ENCODE data around the gene OGFOD1. TPM values are rescaled to one million over a fixed set of nuclear protein-coding genes. Genes with fewer than 3 reads are reported as not detected.

The OGFOD1 gene
- polyA plus RNA-seq, 3 donors: 8.2 to 37.9 (median 23.4) TPM

DNA sequence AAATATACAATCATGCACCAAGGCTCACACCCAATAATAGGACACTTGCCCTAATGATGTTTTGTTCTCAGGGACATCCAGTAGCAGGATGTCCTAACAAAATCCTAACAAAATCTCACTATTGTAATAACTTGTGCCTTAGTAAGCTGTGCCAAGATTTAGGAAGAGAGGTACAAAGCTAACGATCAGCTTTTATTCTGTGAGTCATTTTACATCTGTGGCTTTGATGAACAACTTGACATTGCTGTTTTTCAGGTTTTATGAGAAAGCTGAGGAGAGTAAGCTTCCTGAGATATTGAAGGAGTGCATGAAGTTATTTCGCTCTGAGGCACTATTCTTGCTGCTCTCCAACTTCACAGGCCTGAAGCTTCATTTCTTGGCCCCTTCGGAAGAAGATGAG, 18.9 kb downstream of the OGFOD1 start:
- no peaks in the 10 kb centered on the region for H3K79me2 ChIP-seq (ENCODE audit: insufficient read depth, low read length)
- Mint-ChIP-seq H3K36me3 (peaks cover 84 to 99% of the 10 kb centered on the region in 2 donors), H3K27ac (no peak overlapping the region), H3K27me3 (ENCODE audit: low read depth in 3 of 3) (no peaks in the 10 kb centered on the region), H3K4me1 (no peaks in the 10 kb centered on the region), H3K9me3 (no peaks in the 10 kb centered on the region), H3K4me3 (no peak overlapping the region)
- no peak for DNase-seq
- no peak overlapping the region for H2AFZ ChIP-seq (ENCODE audit: insufficient read depth, low read depth, low read length, poor library complexity, severe bottlenecking)
- no peaks in the 10 kb centered on the region for H3K4me1 ChIP-seq (ENCODE audit: control insufficient read depth in 1 of 2, insufficient read depth in 2 of 2, low read length in 2 of 2)
- H3K36me3 ChIP-seq (replicated peaks in 1 of 2; ENCODE audit: control insufficient read depth in 1 of 2, insufficient read depth in 2 of 2, low read length in 2 of 2): peaks cover 88 to 100% of the 10 kb centered on the region in 2 donors
- H3K9ac ChIP-seq (ENCODE audit: insufficient read depth, low read length, poor library complexity, severe bottlenecking): no peak overlapping the region
- no peaks in the 10 kb centered on the region for H3K9me3 ChIP-seq (replicated peaks in 1 of 2; ENCODE audit: control insufficient read depth in 1 of 2, insufficient read depth in 1 of 2, low read length in 2 of 2)
- H4K20me1 ChIP-seq (ENCODE audit: insufficient read depth, low read length): no peaks in the 10 kb centered on the region
- TF ChIP-seq, protein P1, sequence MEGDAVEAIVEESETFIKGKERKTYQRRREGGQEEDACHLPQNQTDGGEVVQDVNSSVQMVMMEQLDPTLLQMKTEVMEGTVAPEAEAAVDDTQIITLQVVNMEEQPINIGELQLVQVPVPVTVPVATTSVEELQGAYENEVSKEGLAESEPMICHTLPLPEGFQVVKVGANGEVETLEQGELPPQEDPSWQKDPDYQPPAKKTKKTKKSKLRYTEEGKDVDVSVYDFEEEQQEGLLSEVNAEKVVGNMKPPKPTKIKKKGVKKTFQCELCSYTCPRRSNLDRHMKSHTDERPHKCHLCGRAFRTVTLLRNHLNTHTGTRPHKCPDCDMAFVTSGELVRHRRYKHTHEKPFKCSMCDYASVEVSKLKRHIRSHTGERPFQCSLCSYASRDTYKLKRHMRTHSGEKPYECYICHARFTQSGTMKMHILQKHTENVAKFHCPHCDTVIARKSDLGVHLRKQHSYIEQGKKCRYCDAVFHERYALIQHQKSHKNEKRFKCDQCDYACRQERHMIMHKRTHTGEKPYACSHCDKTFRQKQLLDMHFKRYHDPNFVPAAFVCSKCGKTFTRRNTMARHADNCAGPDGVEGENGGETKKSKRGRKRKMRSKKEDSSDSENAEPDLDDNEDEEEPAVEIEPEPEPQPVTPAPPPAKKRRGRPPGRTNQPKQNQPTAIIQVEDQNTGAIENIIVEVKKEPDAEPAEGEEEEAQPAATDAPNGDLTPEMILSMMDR (IDR thresholded peaks at IDR 0.05): no peak
- H3K27ac ChIP-seq (ENCODE audit: low read depth in 1 of 2, low read length in 2 of 2): no peak overlapping the region
- no CpG with 5 or more reads among the region's 3 CpGs for WGBS (ENCODE audit: insufficient coverage)
- no peaks in the 10 kb centered on the region for H3K27me3 ChIP-seq (ENCODE audit: control insufficient read depth in 2 of 2, insufficient read depth in 2 of 2, low read length in 2 of 2)
- H3K4me2 ChIP-seq (replicated peaks; ENCODE audit: extremely low read depth, low read length, poor library complexity, severe bottlenecking): no peak overlapping the region
- intact Hi-C loops (cut with micrococcal nuclease): no loop called here
- no peak overlapping the region for H3K4me3 ChIP-seq (replicated peaks in 1 of 3; ENCODE audit: low read depth in 2 of 3, low read length in 3 of 3)

DNA sequence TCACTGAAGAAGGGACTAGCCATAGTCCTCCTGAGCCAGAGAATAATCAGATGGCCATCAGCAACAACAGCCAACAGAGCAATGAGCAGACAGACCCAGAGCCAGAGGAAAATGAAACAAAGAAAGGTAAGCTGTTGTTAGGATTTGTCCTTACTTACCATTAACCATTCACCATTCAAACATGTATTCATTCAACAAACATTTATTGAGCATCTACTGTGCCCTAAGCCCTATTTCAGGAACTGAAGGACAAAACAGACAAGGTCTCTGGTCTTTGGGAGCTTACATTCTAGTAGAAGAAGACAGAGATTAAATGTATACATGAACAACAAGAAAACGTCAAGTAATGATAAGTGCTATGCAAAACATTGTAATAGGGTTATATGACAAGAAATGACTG, 19.3 kb downstream of the OGFOD1 start:
- H3K36me3 ChIP-seq (replicated peaks in 1 of 2; ENCODE audit: control insufficient read depth in 1 of 2, insufficient read depth in 2 of 2, low read length in 2 of 2): peaks cover 88 to 100% of the 10 kb centered on the region in 2 donors
- no peaks in the 10 kb centered on the region for H3K79me2 ChIP-seq (ENCODE audit: insufficient read depth, low read length)
- H4K20me1 ChIP-seq (ENCODE audit: insufficient read depth, low read length): no peaks in the 10 kb centered on the region
- TF ChIP-seq, protein P1 (IDR thresholded peaks at IDR 0.05): no peak
- no peak overlapping the region for H3K4me3 ChIP-seq (replicated peaks in 1 of 3; ENCODE audit: low read depth in 2 of 3, low read length in 3 of 3)
- no CpG with 5 or more reads among the region's 1 CpG for WGBS (ENCODE audit: insufficient coverage)
- Mint-ChIP-seq H3K27me3 (ENCODE audit: low read depth in 3 of 3) (no peaks in the 10 kb centered on the region), H3K36me3 (peaks cover 84 to 99% of the 10 kb centered on the region in 2 donors), H3K4me1 (no peaks in the 10 kb centered on the region), H3K9me3 (no peaks in the 10 kb centered on the region), H3K27ac (no peak overlapping the region), H3K4me3 (no peak overlapping the region)
- no peaks in the 10 kb centered on the region for H3K9me3 ChIP-seq (replicated peaks in 1 of 2; ENCODE audit: control insufficient read depth in 1 of 2, insufficient read depth in 1 of 2, low read length in 2 of 2)
- H3K27ac ChIP-seq (ENCODE audit: low read depth in 1 of 2, low read length in 2 of 2): no peak overlapping the region
- no peak overlapping the region for H3K9ac ChIP-seq (ENCODE audit: insufficient read depth, low read length, poor library complexity, severe bottlenecking)
- H3K27me3 ChIP-seq (ENCODE audit: control insufficient read depth in 2 of 2, insufficient read depth in 2 of 2, low read length in 2 of 2): no peaks in the 10 kb centered on the region
- intact Hi-C loops (cut with micrococcal nuclease): no loop called here
- H2AFZ ChIP-seq (ENCODE audit: insufficient read depth, low read depth, low read length, poor library complexity, severe bottlenecking): no peak overlapping the region
- no peak for DNase-seq
- no peak overlapping the region for H3K4me2 ChIP-seq (replicated peaks; ENCODE audit: extremely low read depth, low read length, poor library complexity, severe bottlenecking)
- H3K4me1 ChIP-seq (ENCODE audit: control insufficient read depth in 1 of 2, insufficient read depth in 2 of 2, low read length in 2 of 2): no peaks in the 10 kb centered on the region

Data from CD14-positive monocyte (primary cell).